Fibroblast of skin of back (primary cell): ENCODE data around the gene MYL10.
"Not testable (repeated sequence)": the region's sequence is repeated elsewhere in the genome, so short reads cannot be mapped to it uniquely, and the experiment has no call there.

Experiments
- DNase-seq: peaks from one replicate; pipeline ENCODE4 v3.0.0-alpha.2; 2013

Gene MYL10

DNA sequence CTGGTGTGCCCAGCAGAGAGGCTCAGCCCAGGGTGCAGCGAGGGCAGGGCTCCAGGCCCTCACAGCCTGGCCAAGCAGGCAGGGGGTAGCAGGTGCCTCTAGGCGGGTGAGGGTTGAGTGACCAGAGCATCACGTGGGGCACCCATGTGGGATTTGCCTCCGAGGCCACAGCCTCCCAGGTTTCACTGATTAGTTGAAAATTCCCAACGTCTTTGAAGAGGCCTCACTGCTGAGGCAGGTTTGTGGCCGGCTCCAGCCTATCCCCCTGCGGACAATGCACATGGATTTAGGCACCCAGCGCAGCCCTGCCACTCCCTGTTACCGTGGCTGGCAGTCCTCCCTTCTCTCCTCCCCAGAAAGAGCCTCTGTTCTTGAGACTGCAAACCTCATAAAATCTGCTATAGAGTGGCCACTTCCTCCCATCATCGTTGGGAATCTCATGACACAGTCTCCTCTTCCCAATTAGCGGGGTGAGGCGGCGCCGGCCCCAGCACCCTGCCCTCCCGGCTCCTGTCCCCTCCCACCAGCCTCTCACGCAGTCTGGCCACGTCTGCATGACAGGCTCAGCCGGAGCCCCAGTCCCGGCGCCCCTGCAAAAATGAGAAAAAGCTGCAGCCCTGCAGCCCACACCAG lies 10.8 kb downstream of the MYL10 start:
- peak; percentile 47 for DNase-seq

DNA sequence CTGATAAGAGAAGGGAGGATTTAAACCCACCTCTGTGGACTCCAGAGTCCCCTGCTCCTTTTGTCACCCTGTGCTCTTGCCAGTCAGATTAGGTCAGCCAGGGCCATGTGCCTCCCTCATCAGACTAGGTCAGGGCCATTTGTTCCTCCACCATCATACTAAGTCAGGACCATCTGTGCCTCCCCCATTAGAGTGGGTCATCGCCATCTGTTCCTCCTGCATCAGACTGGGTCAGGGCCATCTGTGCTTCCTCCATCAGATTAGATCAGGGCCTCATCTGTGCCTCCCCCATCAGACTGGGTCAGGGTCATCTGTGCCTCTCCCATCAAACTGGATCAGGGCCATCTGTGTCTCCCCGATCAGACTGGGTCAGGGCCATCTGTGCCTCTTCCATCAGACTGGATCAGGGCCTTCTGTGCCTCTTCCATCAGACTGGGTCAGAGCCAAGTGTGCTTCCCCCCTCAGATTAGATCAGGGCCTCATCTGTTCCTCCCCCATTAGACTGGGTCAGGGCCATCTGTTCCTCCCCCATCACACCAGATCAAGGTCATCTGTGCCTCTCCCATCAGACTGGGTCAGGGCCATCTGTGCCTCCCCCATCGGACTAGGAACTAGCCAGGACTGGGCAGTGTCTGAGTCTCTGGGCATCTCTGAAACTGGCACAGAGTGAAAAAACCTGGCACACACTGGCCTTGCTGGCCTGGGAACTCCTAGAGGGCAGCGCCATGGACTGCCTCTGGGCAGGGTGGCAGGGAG lies 11.5 kb downstream of the MYL10 start:
- no peak for DNase-seq

DNA sequence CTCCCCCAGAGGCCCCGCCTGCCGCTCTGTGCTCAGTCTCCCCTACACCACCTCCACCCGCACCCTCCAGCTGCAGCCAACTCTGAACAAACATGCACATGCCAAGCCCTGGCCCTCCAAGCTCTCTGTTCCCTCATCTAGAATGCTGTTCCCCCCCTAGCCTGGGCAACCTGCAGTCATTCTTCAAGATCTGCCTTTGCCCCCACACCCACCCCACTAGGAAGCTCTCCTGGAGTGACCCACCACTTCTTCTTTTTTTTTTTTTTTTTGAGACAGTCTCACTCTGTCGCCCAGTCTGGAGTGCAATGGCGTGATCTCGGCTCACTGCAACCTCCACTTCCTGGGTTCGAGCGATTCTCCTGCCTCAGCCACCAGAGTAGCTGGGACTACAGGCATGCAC lies 13.7 kb downstream of the MYL10 start:
- no peak for DNase-seq

DNA sequence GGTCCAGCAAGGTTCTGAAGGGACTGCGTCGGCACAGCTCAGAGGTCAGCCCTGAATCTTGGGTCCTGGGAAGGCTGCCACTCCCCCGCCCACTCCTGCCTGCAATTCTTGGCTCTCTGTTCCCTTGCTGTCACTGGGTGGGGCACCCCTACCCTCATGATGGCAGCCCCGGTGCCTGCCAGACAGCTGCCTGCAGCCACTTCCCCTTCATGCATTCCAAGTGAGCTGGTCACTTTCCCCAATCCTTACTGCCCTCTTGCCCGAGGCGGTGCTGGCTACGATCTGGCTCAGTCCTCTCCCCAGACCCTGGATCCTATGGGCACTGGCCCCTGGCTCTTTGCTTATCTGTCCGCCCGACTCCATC lies 14.2 kb downstream of the MYL10 start:
- DNase-seq = peak; percentile 62

DNA sequence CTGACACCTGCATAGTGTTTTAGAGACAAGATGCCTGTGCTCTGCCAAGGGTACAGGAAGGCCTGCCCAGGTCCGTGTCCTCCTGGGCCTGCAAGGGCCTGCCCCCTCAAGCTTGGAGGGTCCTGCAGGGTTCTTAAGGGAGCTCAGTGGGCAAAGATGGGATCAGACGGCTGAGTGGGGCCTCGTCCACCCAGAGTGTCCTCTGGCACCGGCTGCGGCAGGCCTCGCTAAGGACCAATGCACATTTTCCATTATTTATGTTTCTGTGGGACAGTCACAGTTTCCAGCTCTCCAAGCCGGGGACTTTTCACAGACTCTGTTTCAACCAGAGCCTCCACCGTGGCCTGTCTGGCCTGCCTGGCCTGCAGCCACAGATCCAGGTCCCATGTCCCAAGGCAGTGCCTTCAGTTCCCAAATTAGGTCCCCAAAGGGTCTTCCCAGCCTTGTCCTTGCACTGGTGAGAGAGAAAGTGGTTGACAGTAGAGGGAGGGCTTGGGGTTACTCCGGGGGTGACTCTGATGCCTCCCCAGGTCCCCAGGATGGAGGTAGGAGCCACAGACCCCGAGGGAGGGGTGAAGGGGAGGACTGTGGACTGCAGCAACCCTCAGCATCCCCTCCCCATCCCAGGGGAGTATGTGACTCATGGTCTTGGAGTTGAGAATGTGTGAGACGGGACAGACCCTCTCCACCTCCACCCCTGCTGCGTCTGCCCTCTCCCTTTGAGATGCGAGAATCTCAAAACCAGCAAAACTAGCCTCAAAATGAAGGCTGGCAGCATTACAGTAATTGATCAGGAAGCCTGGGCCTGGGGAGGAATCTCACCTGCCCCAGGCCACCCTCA lies 14.8 kb downstream of the MYL10 start:
- peak; percentile 82 for DNase-seq

DNA sequence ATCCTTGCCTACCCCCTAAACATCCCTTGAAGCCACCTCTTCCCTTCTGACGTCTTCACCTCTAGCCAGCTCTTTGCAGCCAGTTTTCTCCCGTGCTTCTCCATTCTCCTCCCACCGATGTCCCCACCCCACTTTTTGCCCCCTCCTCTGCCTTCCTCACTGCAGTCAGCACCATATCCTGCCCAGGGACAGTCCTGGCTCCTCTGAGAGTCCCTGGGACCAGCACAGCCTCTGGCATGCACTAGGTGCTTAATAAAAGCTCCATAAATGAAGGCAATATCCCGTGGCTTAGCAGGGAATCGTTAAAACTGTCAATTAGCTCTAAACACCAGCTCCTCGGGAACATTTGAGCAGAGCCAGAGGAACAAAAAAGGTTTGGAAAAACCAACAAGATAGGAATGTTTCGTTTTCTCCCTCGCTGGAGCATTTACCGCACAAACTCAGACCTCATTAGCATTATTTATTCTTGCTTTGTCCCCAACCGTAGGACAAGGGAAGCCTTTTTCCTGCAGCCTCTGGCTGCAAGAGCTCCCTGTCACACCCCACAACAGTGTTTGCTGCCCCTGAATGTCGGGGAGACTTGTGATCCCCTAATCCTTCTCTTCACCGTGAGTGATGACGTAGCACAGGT lies 16.1 kb downstream of the MYL10 start:
- DNase-seq = no peak

DNA sequence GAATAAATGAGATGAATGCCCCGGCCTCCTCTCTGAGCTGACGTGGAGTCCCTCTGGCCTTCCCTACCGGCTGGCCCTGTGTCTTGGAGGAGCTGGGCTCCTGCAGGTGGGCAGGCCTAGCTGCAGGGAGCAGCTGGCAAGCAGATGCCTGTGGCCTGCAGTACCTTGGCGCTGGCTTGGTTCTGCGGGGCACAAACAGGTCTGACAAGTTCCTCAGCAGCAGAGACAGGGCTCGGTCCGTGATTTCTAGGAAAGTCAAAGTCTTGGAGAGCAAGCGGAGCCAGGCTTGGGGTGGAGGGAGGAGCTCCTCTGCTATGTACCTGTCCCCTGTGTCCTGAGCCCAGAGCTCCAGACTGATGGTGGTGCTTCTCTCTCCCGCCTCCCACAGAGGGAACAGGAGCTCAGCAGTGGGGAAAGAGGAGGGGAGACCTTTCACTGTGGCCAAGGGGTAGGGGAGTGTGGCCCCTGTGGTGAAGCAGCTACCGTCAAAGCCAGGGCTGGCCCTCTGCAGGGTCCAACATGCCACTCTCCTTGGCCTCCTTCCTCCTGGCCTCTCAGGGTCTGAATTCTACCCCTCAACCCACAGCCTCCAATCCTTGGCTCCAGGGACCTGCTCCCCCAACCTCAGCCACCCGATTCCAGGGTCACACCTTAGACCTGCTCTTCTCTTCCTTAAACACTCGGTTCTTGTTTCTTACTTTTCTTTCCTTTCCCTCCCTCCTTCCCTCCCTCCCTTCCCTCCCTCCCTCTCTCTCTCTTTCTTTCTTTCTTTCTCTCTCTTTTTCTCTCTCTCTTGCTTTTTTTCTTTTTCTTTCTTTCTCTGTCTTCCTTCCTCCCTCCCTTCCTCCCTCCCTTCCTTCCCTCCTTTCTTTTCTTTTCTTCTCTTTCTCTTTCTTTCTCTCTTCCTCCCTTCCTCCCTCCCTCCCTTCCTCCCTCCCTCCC lies 20.1 kb downstream of the MYL10 start:
- DNase-seq = no peak

DNA sequence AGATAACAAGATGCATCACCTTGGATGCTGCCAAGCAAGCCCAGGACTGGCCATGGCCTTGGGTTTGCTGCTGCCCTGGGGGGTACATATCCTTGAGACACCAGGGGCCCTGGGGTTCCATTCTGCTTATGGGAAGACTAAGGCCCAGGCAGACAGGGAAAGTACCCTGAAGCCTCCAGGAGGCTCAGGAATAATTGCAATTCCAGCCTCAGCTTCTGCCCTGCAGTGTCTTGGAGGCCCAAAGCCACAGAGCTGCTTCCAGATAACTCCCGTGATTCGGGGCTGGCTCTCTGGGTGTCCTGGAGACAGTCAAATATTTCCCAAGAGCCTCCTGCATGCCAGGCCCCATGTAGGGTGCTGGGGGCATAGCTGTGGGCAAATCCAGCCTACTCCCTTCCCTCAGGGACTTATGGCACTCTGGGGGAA lies 22.6 kb downstream of the MYL10 start:
- no peak for DNase-seq

- DNase-seq = no peak
These were observed 23.2 kb downstream of the MYL10 start for GRCh38 chr7:101605611-101606497.

- DNase-seq = not testable (repeated sequence)
These were observed 24.2 kb downstream of the MYL10 start for GRCh38 chr7:101604934-101605332.

- no peak for DNase-seq
These were observed 24.7 kb downstream of the MYL10 start for GRCh38 chr7:101604331-101604933.

DNA sequence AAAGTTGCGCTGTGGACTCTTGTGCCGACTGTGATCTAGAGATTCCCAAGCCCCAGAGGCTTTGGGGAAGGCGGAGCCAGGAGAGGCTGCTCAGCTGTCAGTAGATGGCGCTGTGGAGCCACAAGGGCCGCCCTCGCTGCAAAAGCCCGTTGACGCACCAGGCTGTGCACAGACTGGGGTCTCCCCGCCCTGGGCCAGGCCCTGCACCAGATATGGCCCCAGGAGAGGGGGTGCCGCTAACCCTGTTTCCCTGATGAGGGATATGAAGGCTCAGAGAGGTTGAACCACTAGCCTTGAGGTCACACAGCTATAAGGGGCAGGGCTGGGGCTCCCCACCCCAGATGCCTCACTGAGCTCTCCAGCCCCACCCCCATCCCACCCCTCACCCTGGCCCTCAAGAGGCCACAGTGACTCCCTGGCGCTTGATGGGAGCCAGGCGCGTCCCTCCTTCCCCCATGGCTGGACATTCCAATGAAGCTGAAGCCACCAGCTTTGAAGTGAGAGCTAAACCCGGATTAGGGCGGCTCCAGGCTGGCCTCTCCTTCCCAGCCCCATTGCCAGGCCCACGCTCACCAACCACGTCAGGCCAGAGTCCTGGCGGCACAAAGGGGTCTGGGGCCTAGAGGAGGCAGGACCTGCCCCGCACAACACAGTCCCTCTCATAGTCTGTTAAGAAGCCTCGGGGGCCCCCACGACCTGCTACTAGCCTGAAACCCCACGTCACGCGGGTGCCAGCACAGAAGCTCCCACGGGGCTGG lies 26.4 kb downstream of the MYL10 start:
- peak; percentile 65 for DNase-seq

GRCh38 chr7:101602082-101602481 lies 27.0 kb downstream of the MYL10 start:
- DNase-seq = no peak

DNA sequence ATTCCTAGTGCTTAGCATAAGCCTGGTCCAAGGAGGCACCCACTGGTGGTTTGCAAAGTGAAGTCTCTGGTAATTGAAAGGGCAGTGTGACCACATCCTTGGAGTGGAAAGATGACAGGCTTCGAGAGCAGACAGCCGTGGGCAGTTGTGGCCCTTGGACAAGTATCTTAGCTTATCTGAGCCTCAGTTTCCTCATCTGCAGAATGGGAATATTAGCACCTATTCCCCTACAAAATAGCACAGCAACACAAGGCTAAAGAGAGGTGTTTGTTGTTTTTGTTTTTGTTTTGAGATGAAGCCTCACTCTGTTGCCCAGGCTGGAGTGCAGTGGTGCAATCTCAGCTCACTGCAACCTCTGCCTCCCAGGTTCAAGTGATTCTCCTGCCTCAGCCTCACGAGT lies 29.3 kb downstream of the MYL10 start:
- DNase-seq = no peak

DNA sequence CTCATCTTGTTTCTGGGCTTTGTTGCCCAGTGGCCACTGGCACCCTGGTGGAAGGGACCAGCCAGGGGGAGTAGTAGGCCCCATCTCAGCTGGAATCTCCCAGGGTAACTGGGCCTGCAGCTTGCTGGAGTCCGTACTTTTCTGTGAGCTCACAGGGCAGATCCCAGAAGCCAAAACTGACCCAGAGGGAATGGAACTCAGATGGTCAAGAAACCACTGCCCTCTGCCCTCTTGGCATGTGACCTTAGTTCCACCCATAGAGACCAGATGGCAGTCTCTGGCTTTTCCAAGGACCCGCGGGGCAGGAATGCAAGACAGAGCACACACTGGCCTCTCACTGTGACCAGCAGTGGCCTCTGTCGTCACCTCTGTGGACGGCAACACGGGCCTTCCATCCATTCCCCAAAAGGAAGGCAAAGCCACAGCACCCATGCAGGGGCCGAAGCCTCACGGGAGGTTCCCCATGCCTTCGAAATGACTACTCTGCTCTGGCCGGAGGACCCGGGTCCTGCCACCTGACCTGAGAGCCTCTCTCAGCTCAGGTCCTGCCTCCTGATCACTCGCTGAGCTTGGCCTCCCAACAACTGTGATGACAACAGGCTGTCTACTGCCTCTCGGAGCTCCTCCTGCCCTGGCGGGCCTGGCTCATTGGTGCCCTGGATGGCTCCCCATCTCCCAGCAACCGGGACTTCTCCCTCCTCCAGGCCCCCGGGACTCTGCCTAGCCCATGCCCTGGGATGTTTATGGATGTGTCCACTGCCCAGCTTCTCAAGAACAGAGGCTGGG lies 29.9 kb downstream of the MYL10 start:
- DNase-seq = no peak

DNA sequence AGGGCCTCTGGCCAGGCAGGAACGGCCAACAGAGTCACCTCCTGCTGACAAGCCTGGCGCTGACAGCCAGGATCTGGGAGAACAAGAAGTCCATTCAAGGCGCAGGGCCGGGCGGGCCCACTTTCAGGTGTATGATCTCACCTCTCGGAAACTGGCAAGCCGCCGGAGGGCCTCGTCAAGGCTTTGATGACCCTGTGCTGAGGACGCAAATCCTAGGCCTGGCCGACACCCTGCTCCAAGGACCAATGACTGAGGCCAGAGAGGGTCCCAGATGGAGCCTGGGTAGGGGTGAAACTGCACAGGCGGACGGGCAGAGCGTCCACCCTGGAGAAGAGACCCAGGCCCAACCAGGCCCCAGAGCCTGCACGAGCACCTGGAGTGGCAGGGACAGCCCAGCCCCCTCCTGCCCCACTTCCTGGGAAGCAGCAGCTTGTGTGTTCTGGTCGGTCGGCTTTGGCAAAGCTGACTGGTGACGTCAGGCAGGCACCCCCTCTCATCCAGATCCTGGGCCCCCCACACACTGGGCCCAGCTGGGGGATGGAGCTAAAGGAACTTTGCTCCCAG lies 30.6 kb downstream of the MYL10 start:
- no peak for DNase-seq

- DNase-seq = no peak
These were observed 31.2 kb downstream of the MYL10 start for GRCh38 chr7:101597941-101598340.

DNA sequence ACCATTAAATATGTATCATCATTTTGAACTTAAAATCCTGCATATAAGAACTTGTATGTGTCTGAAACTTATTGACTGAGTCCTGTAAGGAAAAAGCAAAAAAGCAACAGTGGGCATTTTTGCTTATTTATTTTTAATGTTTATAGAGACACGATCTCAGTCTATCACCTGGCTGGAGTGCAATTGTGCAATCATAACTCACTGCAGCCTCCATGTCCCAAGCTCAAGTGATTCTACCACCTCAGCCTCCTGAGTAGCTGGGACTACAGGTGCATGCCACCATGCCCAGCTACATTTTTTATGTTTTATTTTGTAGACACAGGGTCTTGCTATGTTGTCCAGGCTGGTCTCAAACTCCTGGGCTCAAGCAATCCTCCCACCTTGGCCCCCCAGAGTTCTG lies 32.2 kb downstream of the MYL10 start:
- DNase-seq = no peak
